Thyroid gland (tissue), 4 donors: ENCODE results near the gene USH1G. TPM values are rescaled to one million over a fixed set of nuclear protein-coding genes. Genes with fewer than 3 reads are reported as not detected.

Experiments
- DNase-seq, 2 donors: peaks; one replicate each; pipeline ENCODE4 v3.0.0-alpha.2; 2019
- H3K27ac ChIP-seq, 3 donors: fragments of 200-600 bp; sonication (generic); 1 replicate in 2 of 3; 2 replicates in 1 of 3; pipeline ENCODE4 v1.5.1; 2016 to 2019; ENCODE audit warnings: mild to moderate bottlenecking in 1 of 3, moderate library complexity in 1 of 3
- H3K27me3 ChIP-seq: fragments of 200-600 bp; sonication (generic); one replicate; pipeline ENCODE4 v1.5.1; 2019
- H3K36me3 ChIP-seq, 2 donors: fragments of 200-600 bp; sonication (generic); one replicate each; pipeline ENCODE4 v1.5.1; 2016 to 2019
- H3K4me1 ChIP-seq, 2 donors: fragments of 200-600 bp; sonication (generic); one replicate each; pipeline ENCODE4 v1.5.1; 2017 to 2019
- H3K4me3 ChIP-seq, 3 donors: fragments of 200-600 bp; sonication (generic); replicated peaks in 1 of 3; 1 replicate in 2 of 3; 2 replicates in 1 of 3; pipeline ENCODE4 v1.5.1; 2016; ENCODE audit warnings: mild to moderate bottlenecking in 1 of 3
- H3K9me3 ChIP-seq: fragments of 200-600 bp; sonication (generic); one replicate; pipeline ENCODE4 v1.5.1; 2017
- POLR2A ChIP-seq, 2 donors: fragments of 450-650 bp; IDR thresholded peaks; one replicate each; pipeline ENCODE4 v1.6.1; 2017; ENCODE audit warnings: antibody characterized with exemption in 2 of 2, mild to moderate bottlenecking in 2 of 2, moderate library complexity in 1 of 2
- WGBS, 2 donors: methylation state at CpG; one replicate each; pipeline ENCODE4 v1.1.5; 2017; 5-methylcytosine and 5-hydroxymethylcytosine counted together
- intact Hi-C: fragments of 100-400 bp; cut with DNase I; formaldehyde crosslinking; loops from one replicate; pipeline ENCODE4 v1.15.1; 2023
- total RNA-seq, 4 donors: library from RNA; depleted of rRNA; stranded (reverse); fragments of >200 nt; gene quantifications; one replicate each; pipeline ENCODE4 v1.2.3, GENCODE V29; 2016
- TF ChIP-seq, protein P1 (sequence below), 6 experiments: fragments of 200-600 bp in 3 of 6; fragments of 450-650 bp in 3 of 6; sonication (generic) in 3 of 6; IDR thresholded peaks; one replicate each; pipeline ENCODE4 v1.5.1; 2016 to 2019; ENCODE audit warnings: antibody characterized with exemption in 6 of 6, mild to moderate bottlenecking in 2 of 6, inconsistent platforms in 1 of 6, moderate library complexity in 1 of 6

The USH1G gene
- total RNA-seq, 4 donors from 2014 or later = not detected

DNA sequence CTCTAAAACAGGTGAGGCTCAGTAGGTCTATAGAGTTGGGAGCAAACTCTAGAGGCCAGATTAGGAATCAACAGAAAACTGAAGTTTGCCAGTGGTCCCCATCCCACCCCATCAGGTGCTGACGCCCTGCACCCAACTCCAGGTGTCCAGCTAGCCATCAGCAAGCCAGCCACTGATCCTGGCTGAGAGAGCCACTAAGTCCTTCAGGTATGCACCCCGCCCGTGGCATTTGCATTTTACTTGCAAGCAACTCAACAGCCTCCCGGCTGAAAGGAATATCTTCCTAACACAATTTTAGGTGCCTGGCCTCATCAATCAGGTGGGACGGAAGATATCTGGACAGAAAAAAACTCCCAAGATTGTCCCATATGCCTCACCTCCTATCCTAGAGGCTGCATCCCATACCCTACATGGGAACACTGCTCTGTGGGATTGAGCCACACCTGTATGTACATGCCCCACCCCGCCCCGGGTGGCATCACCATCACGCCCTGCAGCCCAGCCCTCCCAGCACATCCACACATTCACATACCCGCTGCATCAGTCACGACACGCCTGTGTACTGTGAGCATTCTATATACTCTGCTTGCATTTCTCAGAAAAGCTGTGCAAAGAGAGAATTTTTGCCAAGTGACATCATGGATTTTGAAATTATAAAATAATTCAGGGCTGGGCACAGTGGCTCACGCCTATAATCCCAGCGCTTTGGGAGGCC is 20.9 kb upstream of the USH1G start:
- H3K4me3 ChIP-seq = no peak overlapping the region
- intact Hi-C loops = no loop called here
- TF ChIP-seq, protein P1, sequence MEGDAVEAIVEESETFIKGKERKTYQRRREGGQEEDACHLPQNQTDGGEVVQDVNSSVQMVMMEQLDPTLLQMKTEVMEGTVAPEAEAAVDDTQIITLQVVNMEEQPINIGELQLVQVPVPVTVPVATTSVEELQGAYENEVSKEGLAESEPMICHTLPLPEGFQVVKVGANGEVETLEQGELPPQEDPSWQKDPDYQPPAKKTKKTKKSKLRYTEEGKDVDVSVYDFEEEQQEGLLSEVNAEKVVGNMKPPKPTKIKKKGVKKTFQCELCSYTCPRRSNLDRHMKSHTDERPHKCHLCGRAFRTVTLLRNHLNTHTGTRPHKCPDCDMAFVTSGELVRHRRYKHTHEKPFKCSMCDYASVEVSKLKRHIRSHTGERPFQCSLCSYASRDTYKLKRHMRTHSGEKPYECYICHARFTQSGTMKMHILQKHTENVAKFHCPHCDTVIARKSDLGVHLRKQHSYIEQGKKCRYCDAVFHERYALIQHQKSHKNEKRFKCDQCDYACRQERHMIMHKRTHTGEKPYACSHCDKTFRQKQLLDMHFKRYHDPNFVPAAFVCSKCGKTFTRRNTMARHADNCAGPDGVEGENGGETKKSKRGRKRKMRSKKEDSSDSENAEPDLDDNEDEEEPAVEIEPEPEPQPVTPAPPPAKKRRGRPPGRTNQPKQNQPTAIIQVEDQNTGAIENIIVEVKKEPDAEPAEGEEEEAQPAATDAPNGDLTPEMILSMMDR (IDR thresholded peaks at IDR 0.05) = no peak
- TF ChIP-seq POLR2A (IDR thresholded peaks at IDR 0.05) = no peak
- H3K9me3 ChIP-seq = no peaks in the 10 kb centered on the region
- no peaks in the 10 kb centered on the region for H3K36me3 ChIP-seq
- DNase-seq = no peak
- no peaks in the 10 kb centered on the region for H3K4me1 ChIP-seq
- H3K27me3 ChIP-seq = no peaks in the 10 kb centered on the region
- H3K27ac ChIP-seq = no peak overlapping the region
- WGBS, 2 donors = 64 to 69% methylated on average over 13 of the region's 13 CpGs

DNA sequence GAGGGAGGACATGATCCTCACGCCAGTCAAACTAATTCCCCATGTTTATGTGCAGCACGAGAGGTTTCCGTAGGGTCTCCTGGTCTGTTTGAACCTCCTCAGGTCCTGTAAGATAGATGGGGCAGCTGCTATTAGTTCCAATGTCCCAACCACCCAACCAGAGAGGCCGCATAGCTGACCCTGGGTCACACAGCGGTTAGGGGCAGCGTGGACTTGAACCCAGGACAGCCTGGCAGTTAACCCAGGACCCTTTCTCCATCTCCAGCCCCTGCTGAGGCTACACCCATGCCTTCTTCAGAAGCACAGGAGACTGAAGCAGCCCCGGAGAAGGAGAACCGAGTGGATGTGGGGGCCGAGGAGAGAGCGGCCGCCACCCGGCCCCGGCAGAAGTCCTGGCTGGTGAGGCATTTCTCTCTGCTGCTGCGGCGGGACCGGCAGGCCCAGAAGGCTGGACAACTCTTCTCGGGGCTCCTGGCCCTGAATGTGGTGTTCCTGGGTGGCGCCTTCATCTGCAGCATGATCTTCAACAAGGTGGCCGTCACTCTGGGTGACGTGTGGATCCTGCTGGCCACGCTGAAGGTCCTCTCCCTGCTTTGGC is 18.2 kb upstream of the USH1G start:
- Histone ChIP-seq H3K9me3 (no peaks in the 10 kb centered on the region), H3K27ac (no peak overlapping the region), H3K4me1 (peaks cover 1% of the 10 kb centered on the region in 2 donors), H3K4me3 (no peak overlapping the region), H3K36me3 (no peaks in the 10 kb centered on the region), H3K27me3 (peaks cover 1% of the 10 kb centered on the region)
- TF ChIP-seq, protein P1 (IDR thresholded peaks at IDR 0.05) = no peak
- no peak for TF ChIP-seq POLR2A (IDR thresholded peaks at IDR 0.05)
- DNase-seq = no peak
- intact Hi-C loops = no loop called here
- 79 to 80% methylated on average over 14 to 16 of the region's 21 CpGs for WGBS, 2 donors

DNA sequence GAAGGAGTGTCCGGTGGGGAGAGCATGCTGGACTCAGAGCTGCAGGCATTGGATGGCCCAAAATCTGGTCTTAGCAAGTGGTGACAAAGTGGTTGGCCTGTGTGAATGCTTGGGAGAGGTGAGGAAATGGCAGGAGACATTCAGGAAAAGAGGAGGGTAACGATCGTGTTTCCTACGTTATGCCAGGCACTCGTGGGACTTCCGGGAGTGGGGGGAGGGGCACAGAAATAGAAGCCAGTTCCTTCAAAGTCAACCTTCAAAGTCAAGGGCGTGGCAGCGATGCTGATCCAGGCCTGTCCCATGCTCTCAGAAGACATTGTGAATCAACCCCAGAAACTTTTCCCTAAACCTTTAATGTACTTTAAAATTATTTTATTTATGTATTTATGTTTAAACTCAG is 16.5 kb upstream of the USH1G start:
- H3K9me3 ChIP-seq = no peaks in the 10 kb centered on the region
- peaks cover 8 to 10% of the 10 kb centered on the region in 2 donors for H3K4me1 ChIP-seq
- intact Hi-C loops = no loop called here
- WGBS, 2 donors = 52 to 53% methylated on average over 8 of the region's 8 CpGs
- H3K4me3 ChIP-seq = no peak overlapping the region
- no peak for TF ChIP-seq POLR2A (IDR thresholded peaks at IDR 0.05)
- TF ChIP-seq, protein P1 (IDR thresholded peaks at IDR 0.05) = no peak
- H3K27me3 ChIP-seq = peaks cover 14% of the 10 kb centered on the region
- no peak overlapping the region for H3K27ac ChIP-seq
- no peaks in the 10 kb centered on the region for H3K36me3 ChIP-seq
- DNase-seq = no peak

DNA sequence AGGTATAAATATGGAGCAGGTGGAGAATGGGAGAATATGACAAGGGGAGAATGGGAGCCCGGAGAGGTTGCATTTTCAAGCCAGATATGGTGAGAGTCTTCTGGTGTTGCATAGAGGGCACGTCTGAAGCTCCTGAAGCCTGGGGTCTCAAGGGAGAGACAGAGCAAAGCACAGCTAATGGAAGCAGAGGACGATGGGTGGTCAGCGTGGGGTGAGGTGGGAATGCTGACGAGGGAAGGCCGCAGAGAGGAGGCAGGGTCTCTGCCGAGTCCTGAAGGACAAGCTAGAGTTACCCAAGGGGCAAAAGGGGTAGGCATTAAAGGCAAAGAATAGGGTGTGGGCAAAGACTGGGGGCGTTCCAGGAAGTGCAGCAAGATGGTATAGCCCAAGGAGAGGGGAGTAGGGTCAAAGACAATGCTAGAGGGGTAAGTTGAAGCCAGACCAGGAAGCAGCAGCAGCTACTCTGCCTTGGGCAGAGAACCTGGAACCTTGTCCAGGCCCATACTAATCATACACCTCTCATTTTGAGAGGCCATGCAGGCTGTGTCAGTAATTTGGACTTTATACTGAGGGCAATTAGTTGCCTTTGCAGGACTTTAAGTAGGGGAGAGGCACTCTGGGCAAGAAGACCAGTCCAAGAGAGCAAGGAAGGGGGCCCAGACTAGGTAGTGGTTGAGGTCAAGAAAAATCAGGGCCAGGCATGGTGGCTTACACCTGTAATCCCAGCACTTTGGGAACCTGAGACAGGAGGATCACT is 15.3 kb upstream of the USH1G start:
- Histone ChIP-seq H3K36me3 (no peaks in the 10 kb centered on the region), H3K27me3 (peaks cover 14% of the 10 kb centered on the region), H3K9me3 (no peaks in the 10 kb centered on the region), H3K4me1 (peaks cover 8 to 10% of the 10 kb centered on the region in 2 donors), H3K27ac (no peak overlapping the region), H3K4me3 (no peak overlapping the region)
- DNase-seq = no peak
- intact Hi-C loops = no loop called here
- no peak for TF ChIP-seq POLR2A (IDR thresholded peaks at IDR 0.05)
- TF ChIP-seq, protein P1 (IDR thresholded peaks at IDR 0.05) = no peak
- 64 to 66% methylated on average over 8 of the region's 8 CpGs for whole genome bisulfite sequencing, 2 donors
